ENCODE results near the gene POLR2M.

POLR2M gene

DNA sequence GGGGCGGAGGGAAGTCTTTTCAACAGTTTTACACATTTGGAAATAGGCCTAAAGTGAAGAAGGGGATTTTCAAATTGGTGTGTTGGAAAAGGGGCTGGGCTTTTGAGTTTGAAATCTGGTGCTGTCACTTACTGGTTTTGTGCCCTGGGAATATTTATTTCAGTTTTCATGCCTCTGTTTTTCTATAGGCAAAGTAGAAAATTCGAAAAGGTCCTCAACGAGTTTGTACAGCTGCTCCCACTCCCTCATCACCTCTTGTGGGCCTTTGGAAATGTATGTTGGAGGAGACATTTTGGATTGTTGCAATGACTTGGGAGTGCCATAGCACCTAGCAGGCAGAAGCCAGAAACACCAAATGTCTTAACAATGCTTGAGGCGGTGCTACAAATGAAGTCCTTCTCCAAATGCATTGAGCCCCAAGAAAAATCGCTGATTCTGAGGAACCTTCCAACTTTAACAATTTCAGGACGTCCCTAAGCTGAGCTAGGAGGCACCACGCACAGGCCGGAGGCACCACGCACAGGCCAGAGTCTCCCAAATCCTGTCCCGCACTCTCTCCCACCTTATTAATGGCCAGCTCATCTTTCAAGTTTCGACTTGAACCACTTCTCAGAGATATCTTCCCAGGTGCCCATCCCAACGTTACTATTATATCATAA lies 639 bp upstream of the POLR2M start:
- TF ChIP-seq, protein P1, sequence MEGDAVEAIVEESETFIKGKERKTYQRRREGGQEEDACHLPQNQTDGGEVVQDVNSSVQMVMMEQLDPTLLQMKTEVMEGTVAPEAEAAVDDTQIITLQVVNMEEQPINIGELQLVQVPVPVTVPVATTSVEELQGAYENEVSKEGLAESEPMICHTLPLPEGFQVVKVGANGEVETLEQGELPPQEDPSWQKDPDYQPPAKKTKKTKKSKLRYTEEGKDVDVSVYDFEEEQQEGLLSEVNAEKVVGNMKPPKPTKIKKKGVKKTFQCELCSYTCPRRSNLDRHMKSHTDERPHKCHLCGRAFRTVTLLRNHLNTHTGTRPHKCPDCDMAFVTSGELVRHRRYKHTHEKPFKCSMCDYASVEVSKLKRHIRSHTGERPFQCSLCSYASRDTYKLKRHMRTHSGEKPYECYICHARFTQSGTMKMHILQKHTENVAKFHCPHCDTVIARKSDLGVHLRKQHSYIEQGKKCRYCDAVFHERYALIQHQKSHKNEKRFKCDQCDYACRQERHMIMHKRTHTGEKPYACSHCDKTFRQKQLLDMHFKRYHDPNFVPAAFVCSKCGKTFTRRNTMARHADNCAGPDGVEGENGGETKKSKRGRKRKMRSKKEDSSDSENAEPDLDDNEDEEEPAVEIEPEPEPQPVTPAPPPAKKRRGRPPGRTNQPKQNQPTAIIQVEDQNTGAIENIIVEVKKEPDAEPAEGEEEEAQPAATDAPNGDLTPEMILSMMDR (IDR thresholded peaks at IDR 0.05), result no peak

DNA sequence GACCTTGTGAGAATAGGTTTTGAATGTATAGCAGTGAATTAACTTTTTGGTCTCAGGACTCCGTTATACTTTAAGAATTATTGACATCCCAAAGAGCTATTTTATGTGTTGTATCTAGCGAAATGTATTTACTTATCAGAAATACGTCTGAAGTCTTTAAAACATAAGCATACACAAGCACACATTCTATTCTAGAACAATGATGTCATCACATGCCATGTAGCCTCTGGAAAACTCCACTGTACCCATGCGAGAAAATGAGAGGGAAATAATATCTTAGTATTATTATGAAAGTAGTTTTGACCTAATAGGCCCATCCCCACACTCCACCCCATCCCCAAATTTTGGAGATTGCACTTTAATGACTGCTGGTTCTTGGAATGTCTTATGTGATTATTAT lies 1.5 kb downstream of the POLR2M start:
- TF ChIP-seq, protein P1 (IDR thresholded peaks at IDR 0.05), result no peak

DNA sequence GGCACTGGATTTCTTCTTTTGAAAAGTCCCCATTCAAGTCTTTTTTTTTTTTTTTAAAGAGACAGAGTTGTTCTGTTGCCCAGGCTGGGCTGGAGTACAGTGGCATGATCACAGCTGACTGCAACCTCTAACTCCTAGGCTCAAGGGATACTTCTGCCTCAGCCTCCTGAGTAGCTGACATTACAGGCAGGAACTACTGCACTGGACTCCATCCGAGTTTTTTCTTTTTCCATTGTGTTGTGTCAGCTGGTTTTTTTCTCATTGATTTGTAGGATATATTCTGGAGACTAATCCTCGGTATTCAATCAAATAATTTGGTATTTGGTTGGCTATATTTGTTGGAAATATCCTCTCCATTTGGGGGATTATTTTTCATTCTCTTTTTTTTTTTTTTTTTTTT lies 11.8 kb downstream of the POLR2M start:
- TF ChIP-seq, protein P1 (IDR thresholded peaks at IDR 0.05), result no peak

DNA sequence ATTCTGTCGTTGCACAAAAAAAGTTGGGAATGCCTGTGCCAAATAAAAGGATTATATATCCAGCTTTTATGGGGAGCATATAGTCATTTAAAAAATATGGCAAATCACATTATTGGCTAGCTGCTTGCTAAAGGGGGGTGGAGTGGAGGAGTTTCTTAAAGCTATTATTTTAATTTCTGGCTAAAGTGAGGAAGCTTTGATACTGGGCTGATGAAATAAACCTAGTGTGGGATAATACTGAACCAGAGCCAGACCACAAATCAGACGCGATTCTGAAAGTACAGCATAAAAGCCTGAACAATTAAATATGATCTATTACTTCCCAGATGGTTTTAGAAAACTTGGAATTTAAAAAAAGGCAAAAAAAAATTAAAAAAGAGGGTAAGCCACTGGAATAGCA lies 14.4 kb downstream of the POLR2M start:
- TF ChIP-seq, protein P1 (IDR thresholded peaks at IDR 0.05), result no peak

DNA sequence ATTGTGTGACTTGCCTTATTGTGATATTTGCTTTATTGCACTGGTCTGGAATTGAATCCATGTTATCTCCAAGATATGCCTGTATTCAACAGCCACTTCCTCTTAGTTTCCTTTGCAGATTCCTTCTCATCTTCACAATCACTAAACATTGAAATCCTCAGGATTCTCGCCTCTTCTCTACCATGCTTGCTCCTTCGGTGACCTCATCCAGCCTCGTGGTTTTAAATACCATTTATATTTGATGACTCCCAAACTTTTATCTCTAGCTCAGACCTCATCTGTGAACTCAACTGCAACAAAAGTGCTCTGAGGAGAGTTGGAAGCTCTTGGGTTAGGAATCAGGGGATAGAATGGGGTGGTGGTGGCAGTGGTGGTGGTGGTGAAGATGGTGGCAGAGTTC lies 19.9 kb downstream of the POLR2M start:
- TF ChIP-seq, protein P1 (IDR thresholded peaks at IDR 0.05), result no peak

DNA sequence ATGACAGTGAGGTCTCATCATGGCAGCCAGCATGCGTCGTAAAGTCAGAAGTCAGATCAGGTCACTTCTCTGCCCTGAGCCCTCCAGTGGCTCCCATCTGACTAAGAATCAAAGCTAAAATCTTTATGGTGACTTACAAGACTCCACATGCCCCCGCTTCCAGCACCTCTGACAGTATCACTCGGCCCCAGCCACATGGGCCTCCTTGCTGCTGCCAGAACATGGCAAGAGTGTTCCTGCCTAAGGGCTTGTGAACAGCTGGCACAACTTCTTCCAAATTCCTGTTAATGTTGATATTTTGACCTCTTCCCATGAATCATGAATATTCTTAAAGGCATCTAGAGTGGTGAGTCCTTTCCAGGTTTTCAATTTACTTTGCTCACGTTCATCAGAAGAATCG lies 20.5 kb downstream of the POLR2M start:
- TF ChIP-seq, protein P1 (IDR thresholded peaks at IDR 0.05), result no peak

DNA sequence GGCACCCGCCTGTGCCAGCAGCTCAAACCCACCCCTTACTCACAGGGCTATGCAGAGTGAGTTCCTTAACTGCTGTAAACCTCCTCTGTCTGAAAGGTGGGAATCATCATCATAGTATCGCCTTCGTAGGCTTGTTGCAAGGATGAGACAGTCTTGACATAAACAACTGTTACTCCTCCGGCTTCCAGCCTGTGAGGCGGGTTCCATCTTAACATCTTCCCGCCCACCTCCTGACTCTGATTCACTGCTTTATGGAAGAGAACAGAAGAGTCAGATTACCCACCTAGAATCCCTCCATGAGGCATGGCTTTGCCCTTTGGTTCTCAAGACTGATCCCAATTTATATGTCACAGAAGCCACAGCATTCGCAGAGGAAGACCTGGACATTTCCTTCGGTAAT lies 21.9 kb downstream of the POLR2M start:
- TF ChIP-seq, protein P1 (IDR thresholded peaks at IDR 0.05), result no peak

DNA sequence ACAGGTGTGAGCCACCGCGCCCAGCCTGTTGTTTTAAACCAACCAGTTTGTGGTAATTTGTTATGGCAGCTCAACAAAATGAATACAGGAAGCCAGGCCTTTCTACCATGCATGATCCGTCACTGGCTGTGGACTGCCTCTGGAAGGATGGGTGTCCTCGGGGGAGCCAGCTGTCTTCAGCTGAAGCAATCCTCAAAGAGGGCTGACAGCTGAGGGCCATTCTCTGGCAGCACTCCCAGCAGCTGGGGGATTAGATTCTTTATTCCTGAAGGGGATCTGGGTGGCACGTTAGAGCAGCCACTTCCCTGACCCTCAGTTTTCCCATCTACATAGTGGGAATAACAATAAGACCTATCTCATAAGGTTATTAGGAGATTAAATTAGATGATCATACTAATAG lies 24.4 kb downstream of the POLR2M start:
- TF ChIP-seq, protein P1 (IDR thresholded peaks at IDR 0.05), result no peak
